Heart left ventricle (tissue), 16 donors: ENCODE measurements around the gene DBNDD1. TPM values are rescaled to one million over a fixed set of nuclear protein-coding genes. Genes with fewer than 3 reads are reported as not detected.

ENCODE experiments used
- ATAC-seq, 4 donors: fragments of 200-7000 bp; cut with Tn5 transposase; one replicate each; pipeline ENCODE4 v1.9.1; 2020 to 2022; ENCODE audit warnings: moderate library complexity in 4 of 4, mild to moderate bottlenecking in 3 of 4, moderate number of reproducible peaks in 1 of 4
- DNase-seq, 5 donors: peaks; one replicate each; pipeline ENCODE4 v3.0.0-alpha.2; 2020
- H3K27ac ChIP-seq, 12 donors: fragments of 200-600 bp; sonication (generic) in 4 of 12; one replicate each; pipeline versions ENCODE4 v1.5.0 to v1.8.0; 2016 to 2022; ENCODE audit warnings: mild to moderate bottlenecking in 2 of 12
- H3K27me3 ChIP-seq, 9 donors: fragments of 200-600 bp; sonication (generic) in 2 of 9; one replicate each; pipeline versions ENCODE4 v1.5.1 to v1.8.0; 2016 to 2022; ENCODE audit warnings: mild to moderate bottlenecking in 3 of 9
- H3K36me3 ChIP-seq, 9 donors: fragments of 200-600 bp; sonication (generic) in 2 of 9; one replicate each; pipeline versions ENCODE4 v1.5.0 to v1.8.0; 2018 to 2022; ENCODE audit warnings: mild to moderate bottlenecking in 2 of 9
- H3K4me1 ChIP-seq, 12 donors: fragments of 200-600 bp; sonication (generic) in 4 of 12; one replicate each; pipeline versions ENCODE4 v1.5.0 to v1.8.0; 2016 to 2022; ENCODE audit warnings: mild to moderate bottlenecking in 3 of 12
- H3K4me3 ChIP-seq, 12 donors: fragments of 200-600 bp; sonication (generic) in 4 of 12; one replicate each; pipeline versions ENCODE4 v1.5.0 to v1.8.0; 2017 to 2022; ENCODE audit warnings: mild to moderate bottlenecking in 9 of 12, moderate library complexity in 4 of 12
- H3K9me3 ChIP-seq, 12 donors: fragments of 200-600 bp; sonication (generic) in 4 of 12; one replicate each; pipeline versions ENCODE4 v1.5.0 to v1.8.0; 2016 to 2022; ENCODE audit warnings: mild to moderate bottlenecking in 1 of 12
- CTCF ChIP-seq, 12 donors: fragments of 200-600 bp; sonication (generic) in 4 of 12; IDR thresholded peaks; one replicate each; pipeline versions ENCODE4 v1.5.0 to v1.8.0; 2018 to 2022; ENCODE audit warnings: antibody characterized with exemption in 12 of 12, mild to moderate bottlenecking in 5 of 12
- POLR2A ChIP-seq, 2 donors: fragments of 450-650 bp; IDR thresholded peaks; one replicate each; pipeline ENCODE4 v1.6.1; 2017; ENCODE audit warnings: antibody characterized with exemption in 2 of 2, mild to moderate bottlenecking in 2 of 2, moderate library complexity in 2 of 2
- WGBS, 4 donors: extraction: QIAGEN DNeasy Blood & Tissue Kit in 2 of 4; methylation state at CpG; one replicate each; pipeline versions ENCODE4 v1.1.5 to v1.1.7; 2013 to 2018; 5-methylcytosine and 5-hydroxymethylcytosine counted together
- intact Hi-C, 10 donors: fragments of 100-400 bp; cut with DNase I; formaldehyde crosslinking; loops; one replicate each; pipeline versions ENCODE4 v1.11.1 to v1.14.2; 2022
- polyA plus RNA-seq, 2 donors: library from polyadenylated mRNA; stranded (reverse); fragments of 200-250 nt; gene quantifications; one replicate each; pipeline ENCODE4 v1.2.3, GENCODE V29; 2013
- total RNA-seq, 9 donors: library from RNA; depleted of rRNA in 2 of 9; stranded (reverse); fragments of >200 nt in 2 of 9; fragmentation: NEBNext Ultra II Directional in 3 of 9; extraction: Animal tissue kit (Norgen Biotek cat#: 25700) in 3 of 9; gene quantifications; one replicate each; pipeline versions ENCODE4 v1.1.0 to v1.2.4, GENCODE V29; 2016 to 2023
- donor health status: ischemic (EF 13 %, LVEDD 7.1; RV severe dilation, severe dysfunction).
- donor health status: healthy with polysubstance abuse.
- donor health status: DM: no; HTN: yes; CAD: no.
- donor health status: DM: no; HTN: no; CAD: no.
- donor health status: ischemic (EF 25% LVEDD 6.9; RV normal size, moderate dysfunction).
- donor health status: ischemic (EF 25% LVEDD 5.7; RV mildly dilated, moderate dysfunction).
- donor health status: healthy.
- donor health status: DM: yes; HTN: yes; CAD: no.
- donor health status: ischemic (EF 35%, LVEDD 5.7; RV mildly dilated, moderate dysfunction).
- donor health status: nonischemic (EF 11% LVEDD 7.7; RV severe dilation, severe dysfunction).
- donor health status: DM: yes; HTN: yes; CAD: no.
- donor health status: PGD.
- donor health status: ischemic (EF 29% LVEDD 5.4; RV normal size, mild dysfunction).
- donor health status: nonischemic (EF 23%, LVEDD 6.1; RV moderate dilation, normal function).

DBNDD1 gene
- total and polyA plus RNA-seq, 11 donors: 1.4 to 16.0 (median 4.4) TPM

GRCh38 chr16:90007015-90007414, 12.2 kb downstream of the DBNDD1 start:
- H3K4me1 ChIP-seq: peaks cover 0 to 8% (median 0%) of the 10 kb centered on the region in 12 donors
- no peak for DNase-seq
- no peak overlapping the region for H3K4me3 ChIP-seq
- no peaks in the 10 kb centered on the region for H3K9me3 ChIP-seq
- no peaks in the 10 kb centered on the region for H3K36me3 ChIP-seq
- H3K27ac ChIP-seq: no peak overlapping the region
- no peaks in the 10 kb centered on the region for H3K27me3 ChIP-seq
- intact Hi-C loops: no loop called here
- 85 to 93% (median 88%) methylated on average over 4 to 7 of the region's 7 CpGs for WGBS, 4 donors
- no peak for TF ChIP-seq POLR2A (IDR thresholded peaks at IDR 0.05)
- no peak for TF ChIP-seq CTCF (IDR thresholded peaks at IDR 0.05)
- no peak for ATAC-seq

DNA sequence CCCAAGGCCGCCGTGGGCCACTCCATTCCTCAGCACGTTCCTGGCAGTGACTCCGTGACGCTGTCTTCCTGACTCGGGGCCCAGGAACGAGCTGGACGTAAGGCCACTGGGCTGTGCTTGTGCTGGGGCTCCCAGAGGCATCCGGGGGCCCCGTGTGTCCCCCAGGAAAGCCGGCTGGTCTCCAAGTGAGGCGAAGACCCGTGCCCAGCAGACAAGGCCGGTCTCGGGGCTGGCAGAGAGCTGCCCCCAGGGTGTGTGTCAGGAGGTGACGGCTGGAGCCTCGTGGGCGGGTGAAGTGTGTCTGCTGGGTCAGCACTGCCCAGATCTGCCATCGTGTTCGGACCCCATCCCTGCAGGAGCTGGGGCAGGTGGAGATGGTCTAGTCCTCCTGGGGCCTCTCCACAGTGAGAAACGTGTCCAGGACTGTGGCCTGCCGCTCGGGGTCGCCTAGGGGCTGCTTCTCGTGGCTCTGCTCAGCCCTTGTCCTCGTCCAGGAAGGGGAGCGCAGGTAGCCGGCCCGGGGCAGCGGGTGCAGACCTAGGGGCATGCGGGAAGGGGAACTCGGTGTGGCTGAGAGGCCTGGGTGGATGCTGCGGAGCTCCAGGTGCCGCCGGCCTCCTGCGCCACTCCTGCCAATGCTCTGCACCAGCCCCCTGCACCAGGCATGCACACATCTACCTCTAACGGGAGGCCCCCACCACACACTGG, 13.1 kb downstream of the DBNDD1 start:
- DNase-seq (no peak), ATAC-seq (no peak)
- 93 to 96% (median 95%) methylated on average over 18 to 37 of the region's 37 CpGs for WGBS, 4 donors
- intact Hi-C loops: no loop called here
- TF ChIP-seq POLR2A (IDR thresholded peaks at IDR 0.05): no peak
- no peak for TF ChIP-seq CTCF (IDR thresholded peaks at IDR 0.05)
- H3K36me3 ChIP-seq: peaks cover 0 to under 1% (median 0%) of the 10 kb centered on the region in 9 donors
- peaks cover 0 to 8% (median 0%) of the 10 kb centered on the region in 12 donors for H3K4me1 ChIP-seq
- no peaks in the 10 kb centered on the region for H3K9me3 ChIP-seq
- H3K4me3 ChIP-seq: no peak overlapping the region
- no peak overlapping the region for H3K27ac ChIP-seq
- H3K27me3 ChIP-seq: no peaks in the 10 kb centered on the region

DNA sequence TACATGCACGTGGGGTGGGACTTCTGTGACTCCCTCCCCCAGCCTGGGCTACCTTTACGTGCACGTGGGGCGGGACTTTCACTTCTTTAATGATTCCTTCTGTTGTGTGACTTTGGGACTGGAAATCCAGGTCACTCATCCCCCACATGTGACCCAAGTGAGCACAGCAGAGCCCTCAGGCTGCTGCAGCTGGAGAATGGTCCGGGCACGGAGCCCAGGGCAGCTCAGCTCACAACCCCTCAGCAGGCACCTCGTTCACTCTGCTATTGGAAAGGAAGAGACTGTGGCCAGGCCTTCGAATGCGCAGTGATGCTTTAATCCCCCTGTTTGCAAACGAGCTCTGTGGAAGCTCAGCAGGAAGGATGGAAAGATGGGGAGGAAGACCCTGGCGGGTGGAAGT, 14.7 kb downstream of the DBNDD1 start:
- DNase-seq (no peak), ATAC-seq (no peak)
- WGBS, 4 donors: 79 to 88% (median 86%) methylated on average over 11 of the region's 11 CpGs
- no peaks in the 10 kb centered on the region for H3K9me3 ChIP-seq
- H3K4me3 ChIP-seq: no peak overlapping the region
- TF ChIP-seq POLR2A (IDR thresholded peaks at IDR 0.05) (no peak), CTCF (IDR thresholded peaks at IDR 0.05) (no peak)
- H3K27ac ChIP-seq: no peak overlapping the region
- intact Hi-C loops: no loop called here
- peaks cover 0 to 8% (median 0%) of the 10 kb centered on the region in 12 donors for H3K4me1 ChIP-seq
- H3K36me3 ChIP-seq: peaks cover 0 to 14% (median 9%) of the 10 kb centered on the region in 9 donors
- H3K27me3 ChIP-seq: no peaks in the 10 kb centered on the region

GRCh38 chr16:90002759-90003158, 16.5 kb downstream of the DBNDD1 start:
- no peak for ATAC-seq
- H3K4me1 ChIP-seq: no peaks in the 10 kb centered on the region

More at GRCh38 chr16:90002759-90003158, 16.5 kb downstream of the DBNDD1 start:
- H3K36me3 ChIP-seq: peaks cover 0 to 26% (median 18%) of the 10 kb centered on the region in 9 donors
- 87 to 90% (median 88%) methylated on average over 6 to 7 of the region's 7 CpGs for WGBS, 4 donors
- no peak overlapping the region for H3K27ac ChIP-seq
- H3K9me3 ChIP-seq: no peaks in the 10 kb centered on the region
- no peak overlapping the region for H3K4me3 ChIP-seq
- DNase-seq: no peak
- H3K27me3 ChIP-seq: no peaks in the 10 kb centered on the region
- TF ChIP-seq CTCF (IDR thresholded peaks at IDR 0.05) (no peak), POLR2A (IDR thresholded peaks at IDR 0.05) (no peak)
- intact Hi-C loops: no loop called here
